Stomach (tissue), 4 donors: ENCODE results near the gene ADORA2B.

Source experiments
- POLR2AphosphoS5 ChIP-seq, 3 donors: sonication (generic); formaldehyde crosslinking; IDR thresholded peaks; one replicate each; pipeline ENCODE4 v1.6.1; 2016; ENCODE audit warnings: antibody characterized with exemption in 3 of 3
- TF ChIP-seq, protein P1 (sequence below), 7 experiments: fragments of 450-650 bp in 4 of 7; fragments of 200-600 bp in 3 of 7; sonication (generic) in 3 of 7; IDR thresholded peaks; one replicate each; pipeline ENCODE4 v1.5.1; 2016 to 2019; ENCODE audit warnings: antibody characterized with exemption in 7 of 7, control low read depth in 2 of 7, mild to moderate bottlenecking in 1 of 7

DNA sequence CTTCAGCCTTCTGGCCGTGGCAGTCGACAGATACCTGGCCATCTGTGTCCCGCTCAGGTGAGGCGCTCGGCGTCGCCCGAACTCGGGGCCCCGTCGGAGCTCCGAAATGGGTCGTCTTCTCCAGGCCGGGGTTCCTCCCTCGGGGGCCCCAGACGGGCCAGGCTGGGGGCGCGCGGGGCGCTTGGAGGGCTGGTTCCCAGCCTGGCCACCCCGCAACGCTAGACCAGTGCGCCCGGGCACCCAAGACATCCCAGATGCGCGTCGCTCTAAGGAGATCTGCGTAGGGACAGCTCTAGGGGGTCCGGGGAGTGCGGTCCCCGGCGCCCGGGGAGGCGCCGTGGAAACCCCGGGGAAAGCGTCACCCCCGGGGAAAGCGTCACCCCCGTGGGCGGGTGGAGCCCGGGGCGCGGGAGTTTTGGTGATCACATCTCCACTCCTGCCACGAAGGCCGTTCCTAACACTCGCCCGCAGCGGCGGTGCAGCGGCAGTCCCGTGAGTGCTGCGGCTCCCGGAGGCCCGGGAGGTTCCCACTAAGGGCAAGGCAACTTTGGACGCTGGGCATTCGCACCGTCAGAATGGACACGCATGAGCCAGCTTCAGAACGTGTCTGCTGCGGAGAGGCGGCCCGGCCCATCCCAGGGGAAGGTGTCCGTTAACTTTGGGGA lies 729 bp downstream of the ADORA2B start:
- TF ChIP-seq, protein P1, sequence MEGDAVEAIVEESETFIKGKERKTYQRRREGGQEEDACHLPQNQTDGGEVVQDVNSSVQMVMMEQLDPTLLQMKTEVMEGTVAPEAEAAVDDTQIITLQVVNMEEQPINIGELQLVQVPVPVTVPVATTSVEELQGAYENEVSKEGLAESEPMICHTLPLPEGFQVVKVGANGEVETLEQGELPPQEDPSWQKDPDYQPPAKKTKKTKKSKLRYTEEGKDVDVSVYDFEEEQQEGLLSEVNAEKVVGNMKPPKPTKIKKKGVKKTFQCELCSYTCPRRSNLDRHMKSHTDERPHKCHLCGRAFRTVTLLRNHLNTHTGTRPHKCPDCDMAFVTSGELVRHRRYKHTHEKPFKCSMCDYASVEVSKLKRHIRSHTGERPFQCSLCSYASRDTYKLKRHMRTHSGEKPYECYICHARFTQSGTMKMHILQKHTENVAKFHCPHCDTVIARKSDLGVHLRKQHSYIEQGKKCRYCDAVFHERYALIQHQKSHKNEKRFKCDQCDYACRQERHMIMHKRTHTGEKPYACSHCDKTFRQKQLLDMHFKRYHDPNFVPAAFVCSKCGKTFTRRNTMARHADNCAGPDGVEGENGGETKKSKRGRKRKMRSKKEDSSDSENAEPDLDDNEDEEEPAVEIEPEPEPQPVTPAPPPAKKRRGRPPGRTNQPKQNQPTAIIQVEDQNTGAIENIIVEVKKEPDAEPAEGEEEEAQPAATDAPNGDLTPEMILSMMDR (IDR thresholded peaks at IDR 0.05) = no peak
- no peak for TF ChIP-seq POLR2AphosphoS5 (IDR thresholded peaks at IDR 0.05)
